Brain microvascular endothelial cell (primary cell): ENCODE data around the gene FOXF2.

Experiments
- DNase-seq: peaks from one replicate; pipeline ENCODE4 v3.0.0-alpha.2; 2020
- H3K27ac ChIP-seq: fragments of 250-450 bp; sonication (Bioruptor Pico); 2 replicates; pipeline ENCODE4 v1.5.1; 2020; ENCODE audit warnings: mild to moderate bottlenecking, moderate library complexity
- H3K27me3 ChIP-seq: fragments of 250-450 bp; sonication (Bioruptor Pico); replicated peaks from 2 replicates; pipeline ENCODE4 v1.5.1; 2020; ENCODE audit warnings: mild to moderate bottlenecking
- H3K36me3 ChIP-seq: fragments of 250-450 bp; sonication (Bioruptor Pico); replicated peaks from 2 replicates; pipeline ENCODE4 v1.5.1; 2020; ENCODE audit warnings: mild to moderate bottlenecking
- H3K4me3 ChIP-seq: 2 replicates; pipeline ENCODE4 v1.5.1; 2011; ENCODE audit warnings: low read depth, mild to moderate bottlenecking, control low read depth, low read length, moderate library complexity
- CTCF ChIP-seq: IDR thresholded peaks from 2 replicates; pipeline ENCODE4 v1.5.1; 2011; ENCODE audit warnings: low read depth, mild to moderate bottlenecking, moderate library complexity, low read length, control low read depth, inconsistent platforms; ENCODE audit errors: missing control alignments
- in situ Hi-C: cut with HindIII; loops from 2 replicates; pipeline ENCODE4 v1.10.0; 2017; ENCODE audit warnings: low sequenced_read_pairs, low pct_ligation_motif_present

FOXF2 gene

GRCh38 chr6:1383729-1384548 lies 5.4 kb upstream of the FOXF2 start:
- Histone ChIP-seq H3K4me3 (no peak overlapping the region), H3K27me3 (peaks cover 86% of the 10 kb centered on the region), H3K27ac (no peak overlapping the region), H3K36me3 (no peaks in the 10 kb centered on the region)
- DNase-seq = no peak
- in situ Hi-C loops = no loop called here
- no peak for TF ChIP-seq CTCF

- no peak for TF ChIP-seq CTCF
- Histone ChIP-seq H3K27me3 (peaks cover 84% of the 10 kb centered on the region), H3K27ac (no peak overlapping the region), H3K4me3 (no peak overlapping the region), H3K36me3 (no peaks in the 10 kb centered on the region)
- in situ Hi-C loops = no loop called here
- DNase-seq = no peak
Observed at GRCh38 chr6:1384549-1385128, 4.7 kb upstream of the FOXF2 start.

- TF ChIP-seq CTCF = no peak
- DNase-seq = no peak
- in situ Hi-C loops = no loop called here
- H3K27me3 ChIP-seq = peaks cover 81% of the 10 kb centered on the region
- H3K27ac ChIP-seq = no peak overlapping the region
- no peaks in the 10 kb centered on the region for H3K36me3 ChIP-seq
- H3K4me3 ChIP-seq = no peak overlapping the region
Observed at GRCh38 chr6:1385129-1386037, 4.0 kb upstream of the FOXF2 start.

- H3K4me3 ChIP-seq = no peak overlapping the region
- peaks cover 81% of the 10 kb centered on the region for H3K27me3 ChIP-seq
- H3K36me3 ChIP-seq = no peaks in the 10 kb centered on the region
- no peak overlapping the region for H3K27ac ChIP-seq
- TF ChIP-seq CTCF = no peak
- no peak for DNase-seq
- in situ Hi-C loops = no loop called here
Observed at GRCh38 chr6:1386038-1386709, 3.2 kb upstream of the FOXF2 start.

- Histone ChIP-seq H3K27ac (no peak overlapping the region), H3K4me3 (no peak overlapping the region), H3K36me3 (no peaks in the 10 kb centered on the region), H3K27me3 (peaks cover 80% of the 10 kb centered on the region)
- no peak for TF ChIP-seq CTCF
- DNase-seq = no peak
- in situ Hi-C loops = no loop called here
Observed at GRCh38 chr6:1387538-1387875, 1.9 kb upstream of the FOXF2 start.
